HG03565 (cell line): ENCODE measurements around the gene NEGR1.

Experiments used
- ATAC-seq: cut with Tn5 transposase; IDR thresholded peaks from one replicate; pipeline ENCODE4 v1.9.1; 2021; ENCODE audit warnings: mild to moderate bottlenecking, moderate library complexity; ENCODE audit not compliant: unreplicated experiment

NEGR1 gene

DNA sequence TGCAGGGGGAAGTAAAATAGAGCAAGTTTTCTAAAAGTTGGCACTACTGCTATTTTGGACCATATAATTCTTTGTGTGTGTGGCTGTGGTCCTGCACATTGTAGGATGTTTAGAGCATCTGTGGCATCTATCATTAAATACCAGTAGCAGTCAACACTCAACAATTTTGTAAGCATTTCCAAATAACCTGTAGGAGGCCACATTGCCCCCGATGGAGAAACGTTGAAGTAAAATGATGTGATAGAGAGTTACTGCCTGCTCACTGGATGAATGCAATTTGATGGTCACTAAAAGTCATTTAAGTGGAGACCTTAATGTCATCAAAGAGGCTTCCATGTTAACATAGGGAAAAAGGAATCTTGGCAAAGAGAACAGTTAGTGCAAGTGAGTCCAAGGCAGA, 560.8 kb downstream of the NEGR1 start:
- ATAC-seq = no peak

DNA sequence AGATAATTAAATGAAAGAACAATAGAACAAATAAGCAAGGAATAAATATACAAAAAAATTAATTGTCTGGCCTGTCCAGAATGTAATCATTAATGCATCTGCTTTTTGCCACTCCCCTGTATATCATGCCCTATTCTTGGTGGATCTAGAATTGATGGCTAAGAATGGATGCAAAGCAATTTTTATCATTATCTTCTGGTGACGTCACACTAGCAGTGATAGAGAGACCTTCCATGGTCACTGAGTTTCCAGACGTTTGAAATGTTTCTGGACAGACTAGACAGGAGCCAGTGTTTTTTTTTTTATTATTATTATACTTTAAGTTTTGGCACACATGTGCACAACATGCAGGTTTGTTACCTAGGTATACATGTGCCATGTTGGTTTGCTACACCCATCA, 563.0 kb downstream of the NEGR1 start:
- no peak for ATAC-seq

DNA sequence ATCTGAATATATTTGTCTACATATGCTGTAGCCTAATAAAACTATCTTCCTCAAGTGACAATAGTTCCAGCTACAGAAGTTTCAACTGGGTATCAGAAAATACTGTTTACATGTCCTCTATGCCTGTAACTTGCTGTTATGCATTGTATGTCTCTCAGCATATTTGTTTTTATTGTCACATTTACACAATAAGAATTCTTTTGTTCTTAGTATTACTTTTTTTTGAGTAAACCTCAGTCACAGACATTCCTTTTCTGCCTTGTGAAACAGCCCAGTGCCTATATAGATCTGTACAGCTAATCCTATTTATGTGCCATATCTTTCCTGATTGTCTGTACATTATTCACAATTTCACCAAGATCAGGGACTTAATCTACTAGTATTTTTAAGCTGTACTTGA, 565.2 kb downstream of the NEGR1 start:
- ATAC-seq = no peak

DNA sequence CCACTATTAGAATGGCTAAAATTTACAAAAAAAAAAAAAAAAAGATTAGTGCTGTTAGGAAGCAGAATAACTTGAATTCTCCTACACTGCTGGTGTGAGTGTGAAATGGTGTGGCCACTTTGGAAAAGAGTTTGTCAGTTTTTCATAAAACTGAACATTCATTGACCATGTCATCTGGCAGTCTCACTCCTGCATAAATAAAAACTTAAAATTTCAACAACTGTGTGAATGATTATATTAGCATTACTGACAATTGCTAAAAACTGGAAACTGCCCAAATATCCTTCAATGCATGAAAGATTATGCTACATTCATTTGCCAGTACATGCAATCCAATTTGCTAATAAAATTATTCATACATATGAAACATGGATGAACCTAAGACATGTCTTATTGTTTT, 570.9 kb downstream of the NEGR1 start:
- ATAC-seq = no peak

DNA sequence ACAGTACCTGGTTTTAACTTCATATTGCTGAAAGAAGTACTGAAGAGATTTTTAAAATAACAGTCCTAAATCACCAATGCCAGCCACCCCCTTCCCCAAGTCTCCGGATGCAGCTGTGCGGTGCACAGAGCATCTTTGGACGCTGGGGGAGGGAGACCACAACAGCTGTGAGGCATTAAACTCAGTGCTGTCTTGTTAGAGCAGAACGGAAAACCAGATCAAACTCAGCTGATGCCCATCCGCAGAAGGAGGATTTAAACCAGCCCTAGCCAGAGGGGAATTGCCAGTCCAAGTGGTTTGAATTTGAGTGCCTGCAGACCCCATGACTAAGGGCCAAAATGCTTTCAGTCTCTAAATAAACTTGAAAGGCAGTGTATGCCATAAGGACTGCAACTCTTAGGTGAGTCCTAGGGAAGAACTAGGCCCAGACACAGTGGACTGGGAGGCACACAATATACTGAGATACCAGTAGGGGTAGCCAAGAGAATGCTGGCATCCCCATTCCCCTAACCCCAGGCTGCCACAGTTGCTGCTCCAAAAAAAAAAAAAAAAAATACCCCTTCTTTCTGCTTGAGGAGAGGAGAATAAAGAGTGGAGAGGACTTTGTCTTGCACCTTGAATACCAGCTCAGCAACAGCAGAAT, 576.2 kb downstream of the NEGR1 start:
- no peak for ATAC-seq

DNA sequence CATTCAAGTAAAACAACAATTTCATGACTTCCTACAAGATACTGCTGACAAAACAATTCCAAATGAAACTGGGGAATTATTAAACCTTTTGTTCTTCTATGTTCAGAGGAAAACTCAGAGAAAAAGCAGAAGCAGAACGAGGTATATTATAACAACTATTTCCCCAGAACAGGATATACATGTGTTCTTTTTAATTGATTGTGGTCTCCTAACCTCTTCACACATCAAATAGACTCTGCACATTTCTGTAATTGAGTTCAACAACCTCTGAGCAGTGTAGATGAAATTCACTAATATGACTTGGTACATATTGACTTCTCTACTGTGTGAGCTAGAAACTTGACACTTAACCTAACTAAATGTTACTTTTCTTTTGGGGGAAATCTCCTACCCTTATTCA, 584.2 kb downstream of the NEGR1 start:
- ATAC-seq = no peak

DNA sequence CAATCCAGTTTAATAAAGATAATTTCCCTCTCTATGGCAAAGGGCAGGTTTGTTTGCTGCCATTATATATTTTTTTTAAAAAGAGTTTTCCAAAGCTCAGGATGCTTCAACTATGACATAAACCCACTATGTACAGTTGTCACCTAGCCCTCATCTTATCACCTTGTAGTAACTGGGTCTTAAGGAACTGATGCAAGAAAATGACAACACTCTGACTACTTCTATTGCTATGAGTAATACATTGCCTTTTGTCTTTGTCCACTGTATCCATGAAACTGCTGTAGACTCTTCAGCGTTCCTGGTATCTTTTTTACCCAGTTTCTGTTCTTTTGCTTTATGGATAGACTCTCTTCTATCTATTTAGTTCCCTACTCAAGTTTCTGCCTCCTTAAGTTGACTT, 586.5 kb downstream of the NEGR1 start:
- ATAC-seq = no peak

DNA sequence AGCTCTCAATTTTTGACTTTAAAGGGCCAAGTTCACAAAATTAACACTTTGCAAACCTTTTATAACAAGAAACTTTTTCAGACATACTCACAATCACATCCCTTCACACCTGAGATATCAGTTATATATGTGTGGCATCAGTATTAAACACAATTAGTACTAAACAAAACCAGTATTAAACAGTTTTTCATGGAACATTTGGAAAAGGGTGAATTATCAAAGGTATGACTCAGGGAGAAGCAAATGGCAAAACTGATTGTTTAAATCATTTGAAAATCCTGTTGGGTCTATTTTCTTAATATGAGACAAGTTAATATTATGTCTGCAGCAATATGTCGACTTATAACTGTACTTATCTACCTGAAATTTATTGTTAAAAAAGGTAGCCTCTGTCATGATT, 587.3 kb downstream of the NEGR1 start:
- no peak for ATAC-seq

DNA sequence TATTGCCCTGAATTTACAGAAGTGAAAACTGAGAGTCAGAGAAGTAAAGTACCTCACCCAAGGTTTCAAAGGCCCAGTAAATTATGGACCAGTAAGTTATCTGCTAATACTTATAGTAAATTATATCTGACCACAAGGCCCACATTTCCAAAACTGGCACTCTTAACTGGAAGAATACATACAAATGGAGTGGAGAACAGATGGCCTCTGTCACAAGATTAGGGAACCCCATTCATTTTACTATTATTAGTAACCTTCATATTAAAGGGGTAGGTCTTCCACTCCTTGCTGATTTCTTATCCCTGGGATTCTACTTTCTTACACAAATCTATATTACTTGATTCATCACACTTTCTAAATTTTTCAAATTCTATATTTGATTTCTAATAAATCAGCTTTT, 588.8 kb downstream of the NEGR1 start:
- no peak for ATAC-seq

DNA sequence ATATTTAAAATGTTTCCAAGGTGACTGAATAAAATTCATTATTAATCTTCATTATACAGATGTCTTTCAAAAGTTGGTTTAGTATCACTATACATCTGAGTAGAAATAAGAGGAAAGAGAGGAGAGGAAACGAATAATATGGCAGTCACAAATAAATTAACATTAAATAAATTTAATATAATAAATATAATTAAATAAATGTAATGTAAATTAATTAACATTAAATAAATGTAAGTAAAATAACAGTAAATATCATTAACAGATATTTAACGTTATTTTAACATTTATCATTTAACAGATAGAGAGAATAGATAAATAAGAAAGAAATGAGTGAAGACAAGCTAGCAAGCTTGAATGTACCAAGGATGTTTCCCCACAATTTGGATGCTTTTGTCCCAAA, 592.7 kb downstream of the NEGR1 start:
- ATAC-seq = no peak

DNA sequence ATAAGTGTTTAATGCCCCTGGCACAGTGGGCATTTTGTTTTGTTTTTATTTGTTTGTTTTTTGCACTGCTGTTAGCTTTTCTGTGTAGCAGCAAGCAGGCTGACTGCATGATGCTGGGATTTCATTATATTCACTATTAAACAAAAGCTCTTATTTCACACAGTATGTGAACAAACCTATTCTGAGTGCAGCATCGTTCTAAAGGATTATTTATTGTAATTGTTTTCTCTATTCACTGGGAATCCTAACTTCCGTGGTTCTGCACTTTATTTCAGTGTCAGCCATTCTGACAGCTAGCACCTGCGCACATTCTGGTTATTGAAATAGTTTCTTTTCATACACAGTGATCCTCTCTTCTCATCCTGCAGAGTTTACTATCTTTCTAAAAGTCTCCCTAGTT, 595.0 kb downstream of the NEGR1 start:
- ATAC-seq = no peak

DNA sequence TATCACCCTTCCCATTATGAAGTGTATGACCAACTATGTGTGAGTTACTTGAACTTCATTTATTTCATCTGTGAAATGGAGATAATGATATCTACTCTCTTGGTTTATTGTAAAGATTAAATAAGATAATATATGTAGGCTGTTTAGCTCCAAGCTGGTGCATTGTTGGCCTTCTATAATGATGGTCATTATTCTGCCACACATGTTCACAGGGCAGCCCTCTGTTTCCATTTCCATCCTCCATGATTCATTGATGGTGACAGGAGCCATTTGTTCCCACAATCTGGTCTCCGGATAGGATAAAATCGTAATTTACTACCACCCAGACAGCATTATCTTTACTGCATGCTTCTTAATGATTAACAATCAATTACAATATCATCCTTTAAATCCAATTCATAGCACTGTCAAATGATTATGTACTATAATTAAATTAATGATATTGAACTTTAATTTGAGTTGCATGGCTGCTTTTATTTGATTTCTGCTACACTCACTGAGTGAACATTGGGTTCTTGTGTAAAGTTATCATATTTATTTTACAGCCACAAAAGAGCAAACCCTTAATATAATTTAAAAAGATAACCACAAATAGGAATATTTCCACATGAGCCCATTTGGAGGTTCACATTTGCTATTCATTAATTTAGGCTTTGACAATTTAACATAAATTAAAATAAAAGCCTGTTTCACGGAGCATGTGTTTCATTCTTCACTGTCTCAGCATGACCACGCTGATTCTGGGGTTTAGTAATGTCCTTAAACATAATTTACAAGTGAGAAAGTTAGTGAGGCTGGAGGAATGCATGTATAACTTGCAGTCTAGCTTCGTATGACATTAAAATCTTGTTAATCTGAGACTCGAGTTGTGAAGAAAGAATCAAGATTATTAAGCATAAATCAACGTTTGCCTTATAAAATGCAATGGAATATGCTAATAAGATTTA, 605.1 kb downstream of the NEGR1 start:
- ATAC-seq = no peak

DNA sequence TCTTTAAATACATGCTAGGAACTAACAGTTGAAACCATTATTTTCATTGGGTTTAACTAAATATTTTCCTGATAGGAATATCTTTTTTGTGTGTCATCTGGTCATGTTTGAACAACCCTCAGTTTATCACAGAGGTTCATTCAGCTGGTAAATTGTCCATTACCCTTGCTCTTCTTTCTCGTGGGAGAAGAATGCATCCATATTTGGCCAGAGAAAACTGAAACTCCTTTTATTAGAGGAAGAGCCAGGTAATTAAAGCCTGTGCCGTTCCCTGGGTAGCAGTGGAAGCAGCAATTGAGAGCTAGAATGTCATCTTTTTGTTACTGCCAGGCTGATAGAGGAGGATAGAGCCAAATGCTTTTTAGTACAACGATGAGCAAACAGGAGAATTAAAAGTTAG, 614.3 kb downstream of the NEGR1 start:
- ATAC-seq = no peak

DNA sequence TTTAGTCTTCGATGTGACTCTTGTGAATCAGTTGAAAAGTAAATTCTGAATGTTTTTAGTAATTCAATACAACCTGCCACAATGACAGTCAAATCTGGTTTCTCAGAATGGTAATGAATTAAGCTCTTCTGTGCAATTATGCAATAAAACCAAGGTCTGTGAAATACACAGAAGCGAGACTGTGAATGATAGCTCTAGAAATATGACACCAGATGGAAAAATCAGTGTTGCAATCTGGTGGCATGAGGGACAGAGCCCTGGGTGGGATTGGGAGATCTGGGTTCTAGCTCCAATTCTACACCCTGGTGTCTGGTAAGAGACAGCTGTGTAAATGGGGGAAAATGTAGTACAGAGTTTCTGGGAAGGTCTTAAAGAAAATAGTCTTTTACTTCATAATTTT, 615.1 kb downstream of the NEGR1 start:
- ATAC-seq = no peak

DNA sequence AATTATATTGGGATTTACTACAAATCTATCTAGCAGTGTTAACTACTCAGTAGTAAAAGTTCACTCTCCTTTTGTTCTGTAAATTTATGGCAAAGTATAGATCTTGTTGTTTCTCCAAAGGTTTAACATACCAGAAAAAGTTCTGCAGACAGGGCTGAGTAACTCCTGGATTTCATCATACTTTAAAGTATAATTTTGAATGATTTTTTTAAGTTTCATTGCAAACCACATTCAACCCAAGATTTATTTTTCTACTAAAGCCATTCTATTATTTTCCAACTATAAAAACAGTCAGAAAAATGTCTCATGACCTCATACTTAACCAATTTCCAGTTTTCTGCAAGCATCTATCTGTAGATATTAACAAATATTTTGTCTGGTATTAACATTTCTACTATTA, 615.7 kb downstream of the NEGR1 start:
- no peak for ATAC-seq

DNA sequence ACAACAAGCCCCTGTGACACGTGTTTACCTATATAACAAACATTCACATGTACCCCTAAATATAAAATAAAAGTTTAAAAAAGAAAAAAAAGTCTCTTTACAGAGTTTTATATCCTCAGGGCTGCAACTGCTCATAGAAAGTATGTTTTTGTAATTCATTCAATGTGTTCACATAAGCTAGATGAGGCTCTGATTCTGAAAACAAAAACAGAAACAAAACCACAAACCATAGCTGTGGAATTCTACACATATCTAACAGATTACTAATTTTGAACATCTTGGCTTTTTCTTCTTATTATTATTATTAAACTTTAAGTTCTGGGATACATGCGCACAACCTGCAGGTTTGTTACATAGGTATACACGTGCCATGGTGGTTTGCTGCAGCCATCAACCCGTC, 621.9 kb downstream of the NEGR1 start:
- ATAC-seq = no peak

DNA sequence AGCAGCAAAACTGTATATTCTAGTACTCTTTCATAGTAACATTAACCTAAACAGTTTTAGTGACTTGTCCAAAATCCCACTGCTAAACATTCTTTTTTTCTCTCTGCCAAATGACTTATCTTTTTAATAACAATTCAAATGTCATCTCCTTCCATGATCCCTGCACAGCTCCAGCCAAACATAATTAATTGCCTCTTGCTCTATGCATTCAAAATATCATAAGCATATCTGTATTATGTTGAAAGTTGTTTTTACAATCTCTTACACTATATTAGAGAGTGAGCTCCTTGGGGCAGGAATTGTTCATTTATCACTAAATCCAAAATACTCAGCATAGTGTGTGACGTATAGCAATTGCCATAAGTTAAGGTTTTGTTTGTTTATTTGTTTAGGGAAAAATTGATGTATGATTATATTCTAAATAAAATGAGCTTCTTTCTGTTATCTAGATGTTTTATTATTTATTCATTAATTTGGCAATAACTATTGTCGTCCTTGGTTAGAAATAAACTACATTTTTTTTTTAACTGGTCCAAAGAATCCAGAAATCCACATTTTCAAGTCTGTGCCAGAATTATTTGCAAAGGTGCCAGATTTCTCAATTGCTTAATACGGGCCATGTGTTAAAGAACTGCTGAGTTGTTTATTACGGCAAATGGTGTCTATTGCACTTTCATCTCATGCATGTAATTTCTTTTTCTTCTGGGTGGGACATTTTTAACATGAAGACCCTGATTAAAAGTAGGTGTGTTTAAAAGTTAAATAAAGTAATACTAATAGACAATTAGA, 624.3 kb downstream of the NEGR1 start:
- ATAC-seq = no peak

DNA sequence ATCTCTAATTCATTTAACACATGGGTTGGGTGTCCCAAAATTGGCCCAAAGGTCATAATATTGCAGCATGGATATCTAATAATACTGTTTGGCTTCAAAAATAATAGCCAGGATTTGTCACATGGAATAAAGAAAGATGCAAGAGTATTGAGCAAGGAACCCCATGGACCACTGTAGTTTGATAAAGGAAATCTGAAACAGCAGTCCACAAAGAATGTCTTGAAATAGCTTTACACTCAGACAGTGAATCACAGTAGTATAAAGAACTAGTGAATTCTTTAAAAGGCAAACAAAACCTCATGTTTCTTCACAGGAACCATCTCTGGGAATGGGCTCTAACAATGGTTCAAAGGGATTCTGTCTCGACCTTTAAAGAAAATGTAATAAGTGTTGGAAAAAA, 625.4 kb downstream of the NEGR1 start:
- ATAC-seq = no peak

DNA sequence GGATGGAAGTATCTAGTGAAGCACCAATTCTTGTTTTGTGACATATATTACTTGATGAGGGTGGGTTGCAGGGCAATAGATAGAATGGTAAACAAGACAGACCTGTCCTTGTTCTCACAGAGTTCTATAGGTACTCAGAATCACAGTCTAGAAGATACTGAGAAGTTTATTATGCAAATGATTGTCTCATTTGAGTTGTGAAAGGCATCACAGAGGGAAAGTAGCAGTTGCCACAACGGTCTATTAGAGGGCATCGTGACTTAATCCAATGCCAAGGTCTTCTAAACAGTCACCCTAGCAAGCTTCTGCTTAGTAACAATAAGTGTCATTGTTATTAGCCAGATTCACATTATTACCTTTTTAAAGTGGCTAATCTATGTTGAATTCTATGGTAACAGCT, 626.7 kb downstream of the NEGR1 start:
- ATAC-seq = no peak

DNA sequence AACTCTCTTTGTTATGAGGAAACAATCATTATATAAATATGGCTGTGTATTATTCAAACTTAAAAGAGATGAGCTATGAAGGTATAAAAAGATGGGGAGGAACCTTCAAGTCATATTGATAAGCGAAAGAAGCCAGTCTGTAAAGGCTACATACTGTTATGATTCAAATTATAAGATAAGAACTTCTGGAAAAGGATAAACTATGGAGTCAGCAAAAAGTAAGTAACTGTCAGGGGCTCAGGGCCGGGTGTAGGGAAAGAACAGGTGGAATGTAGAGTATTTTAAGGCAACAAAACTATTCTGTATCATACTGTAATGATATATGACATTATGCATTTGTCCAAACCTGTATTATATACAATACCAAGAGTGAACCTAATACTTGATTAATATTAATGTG, 628.4 kb downstream of the NEGR1 start:
- no peak for ATAC-seq

DNA sequence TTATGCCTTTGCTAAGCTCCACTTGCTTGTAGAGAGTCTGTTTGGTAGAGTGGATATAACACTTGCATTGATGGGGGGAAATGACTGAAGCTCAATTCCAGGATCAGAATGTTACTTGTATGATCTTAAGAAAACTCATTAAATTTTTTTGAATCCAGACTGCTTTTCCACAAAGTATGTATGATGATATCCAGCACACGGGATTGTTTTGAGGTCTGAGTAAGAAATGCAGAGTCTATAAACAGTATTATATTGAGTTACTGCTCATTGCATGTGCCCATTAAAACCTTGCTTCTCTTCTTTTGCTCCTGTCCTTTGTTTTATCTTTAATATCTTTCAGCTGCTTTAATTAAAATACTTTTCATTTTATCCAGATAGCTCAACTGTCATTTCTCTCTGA, 631.1 kb downstream of the NEGR1 start:
- ATAC-seq = no peak

DNA sequence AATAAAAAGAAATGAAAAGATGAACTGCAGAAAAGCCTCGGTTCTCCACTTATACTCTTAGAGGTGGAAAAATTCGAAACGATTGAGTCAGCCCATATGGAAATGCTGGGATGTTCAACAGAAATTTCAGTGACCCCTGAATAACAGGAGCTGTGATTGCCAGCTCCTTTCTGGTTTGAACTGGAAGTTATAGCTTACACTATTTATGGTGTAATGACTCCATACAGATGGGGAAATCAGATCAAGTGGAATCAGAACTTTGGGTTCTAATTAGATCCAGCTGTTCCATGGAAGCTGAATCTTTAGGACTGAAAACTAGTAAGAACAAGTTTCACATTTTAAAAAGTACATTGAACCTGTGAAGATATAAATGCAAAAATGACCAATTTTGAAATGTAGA, 632.2 kb downstream of the NEGR1 start:
- no peak for ATAC-seq
